Neural cell (in vitro differentiated cells): ENCODE measurements around the gene TLE3.

Source experiments
- CTCF ChIP-seq: fragments of 450-650 bp; IDR thresholded peaks from 2 replicates; pipeline ENCODE4 v1.5.1; 2014; ENCODE audit warnings: antibody characterized with exemption, mild to moderate bottlenecking, moderate library complexity; ENCODE audit not compliant: poor library complexity, severe bottlenecking
- EP300 ChIP-seq: fragments of 450-650 bp; conservative IDR thresholded peaks from 2 replicates; pipeline ENCODE4 v1.6.1; 2014; ENCODE audit warnings: antibody characterized with exemption, mild to moderate bottlenecking, moderate library complexity; ENCODE audit not compliant: poor library complexity, severe bottlenecking
- EZH2 ChIP-seq: fragments of 200-600, 300-800 bp; shearing (Covaris generic), sonication (generic); IDR thresholded peaks from 2 replicates; pipeline ENCODE4 v1.6.1; 2014; ENCODE audit warnings: antibody characterized with exemption, low read length, borderline replicate concordance, mild to moderate bottlenecking; ENCODE audit not compliant: insufficient read depth, poor library complexity, severe bottlenecking
- MXI1 ChIP-seq: fragments of 450-650 bp; conservative IDR thresholded peaks from 2 replicates; pipeline ENCODE4 v1.6.1; 2014; ENCODE audit warnings: antibody characterized with exemption, mild to moderate bottlenecking; ENCODE audit not compliant: poor library complexity, severe bottlenecking
- POLR2AphosphoS5 ChIP-seq: IDR thresholded peaks from 2 replicates; pipeline ENCODE4 v1.6.1; 2012
- TAF1 ChIP-seq: IDR thresholded peaks from 2 replicates; pipeline ENCODE4 v1.6.1; 2012; ENCODE audit warnings: low read depth

GRCh38 chr15:70012895-70013294 is 84.8 kb downstream of the TLE3 start:
- TF ChIP-seq CTCF (no peak), EZH2 (no peak), POLR2AphosphoS5 (no peak), MXI1 (no peak), TAF1 (no peak), EP300 (no peak)
